NCI-H524 treated with DMSO at 0.1 percent for 48 hours (cell line): ENCODE measurements around the gene CLEC4M.
"Not testable (repeated sequence)": the region's sequence is repeated elsewhere in the genome, so short reads cannot be mapped to it uniquely, and the experiment has no call there.

Experiments used
- DNase-seq: peaks from one replicate; lab custom pipeline; 2025; lab: John Stamatoyannopoulos, UW

CLEC4M gene

DNA sequence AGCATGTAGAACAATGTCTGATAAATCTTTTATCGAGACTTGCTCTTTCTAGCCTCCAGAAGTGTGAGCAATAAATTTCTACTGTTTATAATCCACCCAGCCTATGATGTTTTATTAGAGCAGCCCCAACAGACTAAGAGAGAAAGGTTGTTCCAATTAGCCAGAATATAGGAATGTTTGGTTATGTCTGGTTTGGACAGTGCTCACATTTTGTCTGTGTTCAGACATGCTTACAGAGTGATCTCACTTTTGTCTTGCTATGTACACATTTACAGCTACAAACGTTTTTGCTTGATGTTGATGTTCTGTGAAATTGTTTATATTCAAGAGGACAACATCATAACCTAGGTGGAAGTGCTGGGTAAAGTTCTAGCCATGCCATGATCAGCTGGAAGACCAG, 48.9 kb downstream of the CLEC4M start:
- DNase-seq, result no peak

DNA sequence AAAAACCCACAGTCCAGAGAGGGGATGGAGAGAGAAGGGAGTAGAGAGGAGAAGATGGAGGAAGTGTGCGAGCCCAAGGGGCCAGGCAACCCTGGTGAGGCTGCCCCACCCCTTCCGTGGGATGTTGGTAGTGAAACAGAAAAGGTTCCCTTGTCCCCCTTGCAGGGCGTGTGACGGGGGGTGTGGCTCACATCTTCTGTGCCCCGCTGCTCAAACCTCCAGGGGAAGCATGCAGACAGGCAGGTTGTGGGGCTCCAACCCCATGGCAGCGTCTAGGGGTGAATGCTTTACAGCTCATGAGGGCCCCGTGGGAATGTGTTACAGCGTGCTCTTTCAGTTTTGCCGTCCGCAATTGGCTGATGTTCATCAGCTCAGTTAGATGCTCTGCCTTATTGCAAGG, 52.3 kb downstream of the CLEC4M start:
- DNase-seq, result no peak

DNA sequence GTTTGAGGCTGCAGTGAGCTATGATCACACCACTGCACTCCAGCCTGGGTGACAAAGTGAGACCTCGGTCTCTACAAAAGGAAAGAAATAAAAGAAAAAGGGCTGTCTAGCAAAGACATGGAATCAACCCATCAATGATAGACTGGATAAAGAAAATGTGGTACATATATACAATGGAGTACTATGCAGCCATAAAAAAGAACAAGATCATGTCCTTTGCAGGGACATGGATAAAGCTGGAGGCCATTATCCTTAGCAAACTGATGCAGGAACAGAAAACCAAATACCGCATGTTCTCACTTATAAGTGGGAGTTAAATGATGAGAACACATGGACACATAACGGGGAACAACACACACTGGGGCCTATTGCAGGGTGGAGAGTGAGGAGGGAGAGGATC, 53.0 kb downstream of the CLEC4M start:
- DNase-seq, result not testable (repeated sequence)

DNA sequence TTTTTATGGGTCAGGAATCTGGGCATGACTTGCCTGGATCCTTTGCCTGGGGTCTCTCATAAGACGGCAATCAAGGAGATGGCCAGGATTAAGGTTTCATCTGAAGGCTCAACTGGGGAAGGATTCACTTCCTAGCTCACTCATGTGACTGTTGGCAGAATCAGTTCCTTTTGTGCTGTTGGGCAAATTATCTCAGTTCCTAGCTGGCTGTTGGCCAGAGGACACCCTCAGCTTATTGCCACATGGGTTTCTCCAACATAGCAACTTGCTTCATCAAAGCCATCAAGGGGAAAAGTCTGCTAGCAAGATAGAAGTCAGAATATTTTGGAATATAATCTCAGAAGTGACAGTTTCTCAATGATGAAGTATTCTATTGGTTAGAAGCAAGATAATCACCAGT, 54.8 kb downstream of the CLEC4M start:
- DNase-seq, result no peak

DNA sequence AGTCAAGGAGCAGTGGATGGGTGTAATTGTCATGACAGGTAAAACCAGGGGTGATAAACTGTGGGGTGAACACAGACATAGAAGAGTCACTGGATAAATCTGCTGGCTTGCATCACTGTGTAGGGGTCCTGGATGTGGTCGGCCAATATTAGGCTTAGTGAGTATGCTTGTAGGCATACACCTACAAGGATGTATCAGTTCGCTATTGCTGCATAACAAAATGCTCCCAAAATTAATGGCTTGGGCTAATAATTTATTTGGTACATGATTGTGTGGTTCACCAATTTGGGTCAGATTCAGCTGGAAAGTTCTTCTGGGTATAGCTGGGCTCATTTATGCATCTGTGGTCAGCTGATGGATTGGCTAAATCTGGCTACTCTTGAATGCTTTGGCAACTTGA, 55.8 kb downstream of the CLEC4M start:
- no peak for DNase-seq
